Renal pelvis (tissue), 12 donors: Measurements from ENCODE around the gene IER3IP1. TPM values are rescaled to one million over a fixed set of nuclear protein-coding genes. Genes with fewer than 3 reads are reported as not detected.
"Not testable (repeated sequence)": the region's sequence is repeated elsewhere in the genome, so short reads cannot be mapped to it uniquely, and the experiment has no call there.

Experiments
- DNase-seq: peaks from one replicate; pipeline ENCODE4 v3.0.0-alpha.2; 2013
- long read RNA-seq, 16 experiments: transcript quantifications; one replicate each; lab custom pipeline, GENCODE V29; 2026
- polyA plus RNA-seq, 3 donors: library from polyadenylated mRNA; unstranded; fragments of 120-200 nt; gene quantifications; one replicate each; pipeline ENCODE4 v1.2.1, GENCODE V29; 2013; ENCODE audit not compliant: insufficient read length in 3 of 3

The IER3IP1 gene
- 10 to 100 TPM; 31.2 to 33.6 (median 33.1) TPM for polyA plus RNA-seq
- long read RNA-seq, donor 1, transcript IER3IP1-201 (3 exons, 3,689 nt) = major isoform, 90 of 109 reads
- long read RNA-seq, donor 1, partial matches to known transcripts = 19 of 109 reads
- long read RNA-seq, donor 1, other reads (novel, unspliced or antisense) = 0 of 109 reads
- long read RNA-seq, donor 2, transcript IER3IP1-201 (3 exons, 3,689 nt) = major isoform, 113 of 148 reads
- long read RNA-seq, donor 2, partial matches to known transcripts = 35 of 148 reads
- long read RNA-seq, donor 2, other reads (novel, unspliced or antisense) = 0 of 148 reads
- long read RNA-seq, donor 3, transcript IER3IP1-201 (3 exons, 3,689 nt) = major isoform, 90 of 112 reads
- long read RNA-seq, donor 3, partial matches to known transcripts = 19 of 112 reads
- long read RNA-seq, donor 3, other reads (novel, unspliced or antisense) = 0 of 112 reads
- long read RNA-seq, donor 4, transcript IER3IP1-201 (3 exons, 3,689 nt) = major isoform, 97 of 129 reads
- long read RNA-seq, donor 4, partial matches to known transcripts = 32 of 129 reads
- long read RNA-seq, donor 4, other reads (novel, unspliced or antisense) = 0 of 129 reads
- long read RNA-seq, donor 5, transcript IER3IP1-201 (3 exons, 3,689 nt) = major isoform, 72 of 81 reads
- long read RNA-seq, donor 5, partial matches to known transcripts = 9 of 81 reads
- long read RNA-seq, donor 5, other reads (novel, unspliced or antisense) = 0 of 81 reads
- long read RNA-seq, donor 6, transcript IER3IP1-201 (3 exons, 3,689 nt) = major isoform, 80 of 105 reads
- long read RNA-seq, donor 6, partial matches to known transcripts = 24 of 105 reads
- long read RNA-seq, donor 6, other reads (novel, unspliced or antisense) = 0 of 105 reads
- long read RNA-seq, donor 7, transcript IER3IP1-201 (3 exons, 3,689 nt) = major isoform, 97 of 113 reads
- long read RNA-seq, donor 7, partial matches to known transcripts = 15 of 113 reads
- long read RNA-seq, donor 7, other reads (novel, unspliced or antisense) = 0 of 113 reads
- long read RNA-seq, donor 8, transcript IER3IP1-201 (3 exons, 3,689 nt) = major isoform, 37 of 53 reads
- long read RNA-seq, donor 8, partial matches to known transcripts = 16 of 53 reads
- long read RNA-seq, donor 8, other reads (novel, unspliced or antisense) = 0 of 53 reads
- long read RNA-seq, donor 9, transcript IER3IP1-201 (3 exons, 3,689 nt) = major isoform, 137 of 167 reads
- long read RNA-seq, donor 9, partial matches to known transcripts = 29 of 167 reads
- long read RNA-seq, donor 9, other reads (novel, unspliced or antisense) = 0 of 167 reads
- long read RNA-seq, donor 10, transcript IER3IP1-201 (3 exons, 3,689 nt) = major isoform, 70 of 91 reads
- long read RNA-seq, donor 10, partial matches to known transcripts = 19 of 91 reads
- long read RNA-seq, donor 10, other reads (novel, unspliced or antisense) = 0 of 91 reads
- long read RNA-seq, donor 11, transcript IER3IP1-201 (3 exons, 3,689 nt) = major isoform, 63 of 64 reads
- long read RNA-seq, donor 11, partial matches to known transcripts = 0 of 64 reads
- long read RNA-seq, donor 11, other reads (novel, unspliced or antisense) = 0 of 64 reads
- long read RNA-seq, donor 12, transcript IER3IP1-201 (3 exons, 3,689 nt) = major isoform, 101 of 157 reads
- long read RNA-seq, donor 12, partial matches to known transcripts = 56 of 157 reads
- long read RNA-seq, donor 12, other reads (novel, unspliced or antisense) = 0 of 157 reads
- long read RNA-seq, donor 13, transcript IER3IP1-201 (3 exons, 3,689 nt) = major isoform, 53 of 64 reads
- long read RNA-seq, donor 13, partial matches to known transcripts = 9 of 64 reads
- long read RNA-seq, donor 13, other reads (novel, unspliced or antisense) = 0 of 64 reads
- long read RNA-seq, donor 14 = 0 reads
- long read RNA-seq, donor 15 = 0 reads
- long read RNA-seq, donor 16, transcript IER3IP1-201 (3 exons, 3,689 nt) = major isoform, 105 of 142 reads
- long read RNA-seq, donor 16, partial matches to known transcripts = 36 of 142 reads
- long read RNA-seq, donor 16, other reads (novel, unspliced or antisense) = 0 of 142 reads

- peak; percentile 92 for DNase-seq
Measured at GRCh38 chr18:47175898-47176575, at the start of gene IER3IP1. TSS of gene IER3IP1 (minus strand) at chr18:47176364. CDS start at chr18:47176277, 87 bp downstream.

GRCh38 chr18:47215554-47216138, 39.5 kb upstream of the IER3IP1 start:
- DNase-seq = peak; percentile 37

GRCh38 chr18:47209171-47209570, 33.0 kb upstream of the IER3IP1 start:
- no peak for DNase-seq

GRCh38 chr18:47206945-47207637, 30.9 kb upstream of the IER3IP1 start:
- no peak for DNase-seq

GRCh38 chr18:47204908-47205522, 28.9 kb upstream of the IER3IP1 start:
- peak; percentile 38 for DNase-seq

GRCh38 chr18:47203626-47204464, 27.7 kb upstream of the IER3IP1 start:
- no peak for DNase-seq

- not testable (repeated sequence) for DNase-seq
Measured at GRCh38 chr18:47195961-47196360, 19.8 kb upstream of the IER3IP1 start.

GRCh38 chr18:47191961-47192360, 15.8 kb upstream of the IER3IP1 start:
- no peak for DNase-seq

- no peak for DNase-seq
Measured at GRCh38 chr18:47187721-47188120, 11.6 kb upstream of the IER3IP1 start.

GRCh38 chr18:47184419-47185050, 8.4 kb upstream of the IER3IP1 start:
- DNase-seq = no peak

GRCh38 chr18:47182156-47182555, 6.0 kb upstream of the IER3IP1 start:
- not testable (repeated sequence) for DNase-seq

- no peak for DNase-seq
Measured at GRCh38 chr18:47180765-47181164, 4.6 kb upstream of the IER3IP1 start.

GRCh38 chr18:47179520-47179919, 3.4 kb upstream of the IER3IP1 start:
- no peak for DNase-seq

GRCh38 chr18:47175283-47175897, 774 bp downstream of the IER3IP1 start:
- no peak for DNase-seq

- DNase-seq = no peak
Measured at GRCh38 chr18:47174545-47175116, 1.5 kb downstream of the IER3IP1 start.

- DNase-seq = no peak
Measured at GRCh38 chr18:47172476-47172875, 3.7 kb downstream of the IER3IP1 start.
